NT2/D1 (cell line): Measurements from ENCODE around the gene CROCC2.

Experiments used
- SUZ12 ChIP-seq: IDR thresholded peaks from 2 replicates; pipeline ENCODE4 v1.6.1; 2011; ENCODE audit not compliant: insufficient read length, insufficient read depth; ENCODE audit errors: extremely low read depth
- YY1 ChIP-seq: IDR thresholded peaks from 2 replicates; pipeline ENCODE4 v1.6.1; 2011; ENCODE audit not compliant: insufficient read length, insufficient read depth

DNA sequence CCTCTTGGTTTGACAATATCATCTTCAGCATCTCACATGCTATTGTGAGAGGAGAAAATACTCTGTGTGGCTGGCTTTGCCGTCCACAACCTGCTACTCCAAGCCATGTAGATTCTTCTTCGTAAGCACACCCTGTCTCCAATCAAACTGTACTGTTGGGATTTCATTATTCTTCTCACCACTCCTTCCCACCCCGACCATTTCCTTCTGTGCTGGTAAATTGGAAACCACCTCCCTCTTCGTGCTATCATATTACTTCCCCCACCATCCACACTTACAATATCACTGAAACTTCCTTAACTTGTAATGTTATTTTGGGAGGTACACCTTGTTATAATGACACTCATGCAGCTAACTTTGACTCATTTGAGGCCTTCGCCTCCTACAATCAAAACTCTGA lies 40.7 kb upstream of the CROCC2 start:
- no peak for TF ChIP-seq YY1
- no peak for TF ChIP-seq SUZ12
